Hepatocyte (in vitro differentiated cells): ENCODE results near the gene ZFYVE19.

Experiments
- EZH2 ChIP-seq: fragments of 200-600 bp; sonication (generic); IDR thresholded peaks from 2 replicates; pipeline ENCODE4 v1.6.1; 2016; ENCODE audit warnings: antibody characterized with exemption, mild to moderate bottlenecking, borderline replicate concordance
- EZH2phosphoT487 ChIP-seq: fragments of 200-600 bp; sonication (generic); IDR thresholded peaks from one replicate; pipeline ENCODE4 v1.6.1; 2018; ENCODE audit warnings: antibody characterized with exemption, mild to moderate bottlenecking, low read depth, moderate library complexity; ENCODE audit not compliant: unreplicated experiment, severe bottlenecking
- TF ChIP-seq, protein P1 (sequence below): fragments of 200-600 bp; sonication (generic); IDR thresholded peaks from 2 replicates; pipeline ENCODE4 v1.5.1; 2016; ENCODE audit warnings: antibody characterized with exemption, mild to moderate bottlenecking; ENCODE audit not compliant: poor library complexity

DNA sequence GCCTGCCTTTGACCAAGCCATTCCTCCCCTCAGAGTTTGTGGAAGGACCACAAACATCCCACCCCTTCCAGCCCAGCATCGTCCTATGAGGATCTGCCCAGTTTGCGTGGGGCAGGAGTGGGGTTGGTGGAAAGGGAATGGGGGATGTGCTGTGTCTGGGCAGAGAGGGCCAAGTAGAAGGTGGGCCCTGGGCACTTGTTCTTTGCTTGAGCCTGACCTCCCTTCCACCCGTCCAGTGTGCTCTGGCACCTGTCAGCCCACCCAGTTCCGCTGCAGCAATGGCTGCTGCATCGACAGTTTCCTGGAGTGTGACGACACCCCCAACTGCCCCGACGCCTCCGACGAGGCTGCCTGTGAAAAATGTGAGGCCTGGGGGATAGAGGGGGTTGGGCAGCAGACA, 47.3 kb downstream of the ZFYVE19 start:
- TF ChIP-seq, protein P1, sequence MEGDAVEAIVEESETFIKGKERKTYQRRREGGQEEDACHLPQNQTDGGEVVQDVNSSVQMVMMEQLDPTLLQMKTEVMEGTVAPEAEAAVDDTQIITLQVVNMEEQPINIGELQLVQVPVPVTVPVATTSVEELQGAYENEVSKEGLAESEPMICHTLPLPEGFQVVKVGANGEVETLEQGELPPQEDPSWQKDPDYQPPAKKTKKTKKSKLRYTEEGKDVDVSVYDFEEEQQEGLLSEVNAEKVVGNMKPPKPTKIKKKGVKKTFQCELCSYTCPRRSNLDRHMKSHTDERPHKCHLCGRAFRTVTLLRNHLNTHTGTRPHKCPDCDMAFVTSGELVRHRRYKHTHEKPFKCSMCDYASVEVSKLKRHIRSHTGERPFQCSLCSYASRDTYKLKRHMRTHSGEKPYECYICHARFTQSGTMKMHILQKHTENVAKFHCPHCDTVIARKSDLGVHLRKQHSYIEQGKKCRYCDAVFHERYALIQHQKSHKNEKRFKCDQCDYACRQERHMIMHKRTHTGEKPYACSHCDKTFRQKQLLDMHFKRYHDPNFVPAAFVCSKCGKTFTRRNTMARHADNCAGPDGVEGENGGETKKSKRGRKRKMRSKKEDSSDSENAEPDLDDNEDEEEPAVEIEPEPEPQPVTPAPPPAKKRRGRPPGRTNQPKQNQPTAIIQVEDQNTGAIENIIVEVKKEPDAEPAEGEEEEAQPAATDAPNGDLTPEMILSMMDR = no peak
- TF ChIP-seq EZH2 (no peak), EZH2phosphoT487 (no peak)
